ENCODE data around the gene PIK3CA. TPM values are rescaled to one million over a fixed set of nuclear protein-coding genes. Genes with fewer than 3 reads are reported as not detected.

PIK3CA gene
- total RNA-seq, 1 experiment from 2014 or later: 22.7 TPM

GRCh38 chr3:179179256-179179655 lies 31.1 kb downstream of the PIK3CA start:
- Histone ChIP-seq H2AFZ (ENCODE audit: low read length) (no peak overlapping the region), H3K9me3 (ENCODE audit: low read length) (no peaks in the 10 kb centered on the region), H3K4me3 (ENCODE audit: low read length) (no peak overlapping the region), H3K9ac (ENCODE audit: low read length) (no peak overlapping the region), H3K27ac (ENCODE audit: low read length) (no peak overlapping the region), H4K20me1 (ENCODE audit: insufficient read depth, low read depth, low read length) (peaks cover 51% of the 10 kb centered on the region), H3K9me2 (replicated peaks; ENCODE audit: insufficient read depth, low read length) (no peaks in the 10 kb centered on the region), H3K79me2 (ENCODE audit: low read length) (peaks cover 3% of the 10 kb centered on the region; the same call in 1 of the 2 replicates), H3K36me3 (ENCODE audit: insufficient read depth, low read length) (no peaks in the 10 kb centered on the region), H3K4me1 (ENCODE audit: low read length) (peaks cover 28% of the 10 kb centered on the region), H3K4me2 (ENCODE audit: low read depth, low read length, poor library complexity, severe bottlenecking) (no peak overlapping the region), H3K27me3 (ENCODE audit: low read length) (no peaks in the 10 kb centered on the region)
- DNase-seq: no peak

- no peak overlapping the region for H3K9ac ChIP-seq (ENCODE audit: low read length)
- H3K79me2 ChIP-seq (ENCODE audit: low read length): peaks cover 6% of the 10 kb centered on the region; the same call in 1 of the 2 replicates
- H3K9me3 ChIP-seq (ENCODE audit: low read length): no peaks in the 10 kb centered on the region
- H3K9me2 ChIP-seq (replicated peaks; ENCODE audit: insufficient read depth, low read length): no peaks in the 10 kb centered on the region
- no peaks in the 10 kb centered on the region for H3K27me3 ChIP-seq (ENCODE audit: low read length)
- no peak overlapping the region for H3K27ac ChIP-seq (ENCODE audit: low read length)
- no peak overlapping the region for H2AFZ ChIP-seq (ENCODE audit: low read length)
- H4K20me1 ChIP-seq (ENCODE audit: insufficient read depth, low read depth, low read length): peaks cover 49% of the 10 kb centered on the region
- H3K4me2 ChIP-seq (ENCODE audit: low read depth, low read length, poor library complexity, severe bottlenecking): peak overlapping the region; percentile 21
- H3K4me1 ChIP-seq (ENCODE audit: low read length): peaks cover 28% of the 10 kb centered on the region
- DNase-seq: no peak
- H3K4me3 ChIP-seq (ENCODE audit: low read length): no peak overlapping the region
- no peaks in the 10 kb centered on the region for H3K36me3 ChIP-seq (ENCODE audit: insufficient read depth, low read length)
These were observed 32.0 kb downstream of the PIK3CA start for GRCh38 chr3:179179979-179180759.

DNA sequence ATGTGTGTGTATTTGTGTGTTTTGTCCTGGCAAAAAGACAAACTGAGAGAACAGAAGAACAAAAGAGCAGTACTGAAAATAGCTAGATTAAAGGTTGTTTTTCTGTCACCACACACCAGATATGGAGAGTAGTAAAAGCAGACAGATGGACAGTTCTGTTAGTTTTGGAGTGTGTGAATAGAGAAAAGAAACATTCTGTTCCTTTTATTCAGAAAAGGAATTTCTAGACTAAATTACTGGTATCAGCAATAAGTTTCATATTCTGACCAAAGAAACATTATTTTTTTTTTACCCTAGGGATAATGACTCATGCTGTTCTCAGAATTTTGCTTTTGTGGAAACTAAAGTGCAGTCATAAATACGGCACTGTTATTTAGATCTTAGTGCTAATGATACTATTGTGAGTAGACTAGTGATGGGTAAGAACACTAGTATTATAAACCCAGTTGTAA lies 32.9 kb downstream of the PIK3CA start:
- Histone ChIP-seq H3K36me3 (ENCODE audit: insufficient read depth, low read length) (no peaks in the 10 kb centered on the region), H3K27me3 (ENCODE audit: low read length) (no peaks in the 10 kb centered on the region), H3K9ac (ENCODE audit: low read length) (no peak overlapping the region), H3K4me3 (ENCODE audit: low read length) (no peak overlapping the region), H3K4me2 (ENCODE audit: low read depth, low read length, poor library complexity, severe bottlenecking) (no peak overlapping the region), H4K20me1 (ENCODE audit: insufficient read depth, low read depth, low read length) (peaks cover 49% of the 10 kb centered on the region), H2AFZ (ENCODE audit: low read length) (no peak overlapping the region), H3K9me3 (ENCODE audit: low read length) (no peaks in the 10 kb centered on the region), H3K79me2 (ENCODE audit: low read length) (peaks cover 6% of the 10 kb centered on the region; the same call in 1 of the 2 replicates), H3K27ac (ENCODE audit: low read length) (no peak overlapping the region), H3K4me1 (ENCODE audit: low read length) (peaks cover 28% of the 10 kb centered on the region), H3K9me2 (replicated peaks; ENCODE audit: insufficient read depth, low read length) (no peaks in the 10 kb centered on the region)
- no peak for DNase-seq

- Histone ChIP-seq H4K20me1 (ENCODE audit: insufficient read depth, low read depth, low read length) (peaks cover 49% of the 10 kb centered on the region), H3K27ac (ENCODE audit: low read length) (no peak overlapping the region), H3K36me3 (ENCODE audit: insufficient read depth, low read length) (no peaks in the 10 kb centered on the region), H3K79me2 (ENCODE audit: low read length) (peaks cover 6% of the 10 kb centered on the region; the same call in 1 of the 2 replicates), H3K9me2 (replicated peaks; ENCODE audit: insufficient read depth, low read length) (no peaks in the 10 kb centered on the region), H3K9ac (ENCODE audit: low read length) (no peak overlapping the region), H2AFZ (ENCODE audit: low read length) (no peak overlapping the region), H3K9me3 (ENCODE audit: low read length) (no peaks in the 10 kb centered on the region), H3K4me2 (ENCODE audit: low read depth, low read length, poor library complexity, severe bottlenecking) (peak overlapping the region; percentile 26), H3K27me3 (ENCODE audit: low read length) (no peaks in the 10 kb centered on the region), H3K4me1 (ENCODE audit: low read length) (peaks cover 28% of the 10 kb centered on the region), H3K4me3 (ENCODE audit: low read length) (no peak overlapping the region)
- DNase-seq: no peak
These were observed 33.9 kb downstream of the PIK3CA start for GRCh38 chr3:179181993-179182551.

DNA sequence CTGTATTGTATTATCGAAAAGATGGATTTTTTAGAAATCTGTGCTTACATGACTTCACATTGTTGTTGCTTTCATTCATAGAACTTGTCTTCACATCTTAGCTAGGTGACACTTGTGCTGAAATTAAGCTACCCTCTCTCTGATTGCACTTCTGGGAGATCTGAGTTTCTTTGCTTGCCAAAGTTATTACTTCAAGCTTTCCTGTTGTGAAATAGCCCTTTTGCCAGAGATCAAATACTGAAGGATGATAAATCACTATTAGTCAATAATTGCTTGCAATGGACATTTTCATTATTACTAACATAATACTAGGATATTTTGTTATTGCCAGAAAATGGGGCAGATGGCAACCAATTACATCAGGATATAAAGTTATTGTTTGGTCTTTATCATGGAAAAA lies 34.7 kb downstream of the PIK3CA start:
- H3K27ac ChIP-seq (ENCODE audit: low read length): no peak overlapping the region
- H3K36me3 ChIP-seq (ENCODE audit: insufficient read depth, low read length): no peaks in the 10 kb centered on the region
- peaks cover 49% of the 10 kb centered on the region for H4K20me1 ChIP-seq (ENCODE audit: insufficient read depth, low read depth, low read length)
- H3K4me1 ChIP-seq (ENCODE audit: low read length): peaks cover 28% of the 10 kb centered on the region
- no peak overlapping the region for H2AFZ ChIP-seq (ENCODE audit: low read length)
- H3K9ac ChIP-seq (ENCODE audit: low read length): no peak overlapping the region
- no peak overlapping the region for H3K4me2 ChIP-seq (ENCODE audit: low read depth, low read length, poor library complexity, severe bottlenecking)
- peaks cover 8% of the 10 kb centered on the region for H3K79me2 ChIP-seq (ENCODE audit: low read length)
- H3K9me2 ChIP-seq (replicated peaks; ENCODE audit: insufficient read depth, low read length): no peaks in the 10 kb centered on the region
- DNase-seq: no peak
- H3K27me3 ChIP-seq (ENCODE audit: low read length): no peaks in the 10 kb centered on the region
- no peak overlapping the region for H3K4me3 ChIP-seq (ENCODE audit: low read length)
- no peaks in the 10 kb centered on the region for H3K9me3 ChIP-seq (ENCODE audit: low read length)

- Histone ChIP-seq H3K9ac (ENCODE audit: low read length) (no peak overlapping the region), H3K9me2 (replicated peaks; ENCODE audit: insufficient read depth, low read length) (no peaks in the 10 kb centered on the region), H3K27ac (ENCODE audit: low read length) (no peak overlapping the region), H3K79me2 (ENCODE audit: low read length) (peaks cover 12% of the 10 kb centered on the region), H3K4me1 (ENCODE audit: low read length) (peaks cover 31% of the 10 kb centered on the region), H3K9me3 (ENCODE audit: low read length) (no peaks in the 10 kb centered on the region), H3K4me2 (ENCODE audit: low read depth, low read length, poor library complexity, severe bottlenecking) (no peak overlapping the region), H3K27me3 (ENCODE audit: low read length) (no peaks in the 10 kb centered on the region), H3K36me3 (ENCODE audit: insufficient read depth, low read length) (no peaks in the 10 kb centered on the region), H4K20me1 (ENCODE audit: insufficient read depth, low read depth, low read length) (peaks cover 34% of the 10 kb centered on the region), H3K4me3 (ENCODE audit: low read length) (no peak overlapping the region), H2AFZ (ENCODE audit: low read length) (no peak overlapping the region)
- DNase-seq: no peak
These were observed 36.7 kb downstream of the PIK3CA start for GRCh38 chr3:179184826-179185225.

GRCh38 chr3:179186426-179186825 lies 38.3 kb downstream of the PIK3CA start:
- Histone ChIP-seq H3K27me3 (ENCODE audit: low read length) (no peaks in the 10 kb centered on the region), H3K4me2 (ENCODE audit: low read depth, low read length, poor library complexity, severe bottlenecking) (no peak overlapping the region), H3K4me1 (ENCODE audit: low read length) (peaks cover 19% of the 10 kb centered on the region), H3K27ac (ENCODE audit: low read length) (no peak overlapping the region), H3K9me2 (replicated peaks; ENCODE audit: insufficient read depth, low read length) (no peaks in the 10 kb centered on the region), H3K9ac (ENCODE audit: low read length) (no peak overlapping the region), H3K9me3 (ENCODE audit: low read length) (no peaks in the 10 kb centered on the region), H2AFZ (ENCODE audit: low read length) (no peak overlapping the region), H3K36me3 (ENCODE audit: insufficient read depth, low read length) (no peaks in the 10 kb centered on the region), H3K79me2 (ENCODE audit: low read length) (peaks cover 21% of the 10 kb centered on the region), H3K4me3 (ENCODE audit: low read length) (no peak overlapping the region), H4K20me1 (ENCODE audit: insufficient read depth, low read depth, low read length) (peaks cover 22% of the 10 kb centered on the region)
- no peak for DNase-seq

GRCh38 chr3:179189759-179190158 lies 41.6 kb downstream of the PIK3CA start:
- H3K27ac ChIP-seq (ENCODE audit: low read length): no peak overlapping the region
- no peak overlapping the region for H3K9ac ChIP-seq (ENCODE audit: low read length)
- no peak overlapping the region for H3K4me2 ChIP-seq (ENCODE audit: low read depth, low read length, poor library complexity, severe bottlenecking)
- no peak overlapping the region for H3K4me3 ChIP-seq (ENCODE audit: low read length)
- peaks cover 10% of the 10 kb centered on the region for H3K4me1 ChIP-seq (ENCODE audit: low read length)
- DNase-seq: no peak
- peaks cover 32% of the 10 kb centered on the region for H3K79me2 ChIP-seq (ENCODE audit: low read length)
- H3K27me3 ChIP-seq (ENCODE audit: low read length): no peaks in the 10 kb centered on the region
- no peak overlapping the region for H2AFZ ChIP-seq (ENCODE audit: low read length)
- H3K36me3 ChIP-seq (ENCODE audit: insufficient read depth, low read length): no peaks in the 10 kb centered on the region
- no peaks in the 10 kb centered on the region for H3K9me2 ChIP-seq (replicated peaks; ENCODE audit: insufficient read depth, low read length)
- H4K20me1 ChIP-seq (ENCODE audit: insufficient read depth, low read depth, low read length): no peaks in the 10 kb centered on the region
- H3K9me3 ChIP-seq (ENCODE audit: low read length): no peaks in the 10 kb centered on the region

All from Karpas-422 (cell line).